T-helper 2 cell treated with Interferon-gamma antibody and Interleukin-4, amounts not matched to agents 100 ng/mL and 5 ng/mL, for 36 hours (primary cell): ENCODE results near the gene MAST4. TPM values are rescaled to one million over a fixed set of nuclear protein-coding genes. Genes with fewer than 3 reads are reported as not detected.
"Not testable (repeated sequence)": the region's sequence is repeated elsewhere in the genome, so short reads cannot be mapped to it uniquely, and the experiment has no call there.

Experiments used
- intact Hi-C: fragments of 100-400 bp; cut with micrococcal nuclease; formaldehyde crosslinking; loops from one replicate; pipeline ENCODE4 v1.15.1; 2023
- total RNA-seq: library from RNA; stranded (reverse); gene quantifications from 2 replicates; pipeline ENCODE4 v1.2.3, GENCODE V29; 2022

MAST4 gene
- total RNA-seq, 1 donor from 2014 or later = 14.0 TPM

DNA sequence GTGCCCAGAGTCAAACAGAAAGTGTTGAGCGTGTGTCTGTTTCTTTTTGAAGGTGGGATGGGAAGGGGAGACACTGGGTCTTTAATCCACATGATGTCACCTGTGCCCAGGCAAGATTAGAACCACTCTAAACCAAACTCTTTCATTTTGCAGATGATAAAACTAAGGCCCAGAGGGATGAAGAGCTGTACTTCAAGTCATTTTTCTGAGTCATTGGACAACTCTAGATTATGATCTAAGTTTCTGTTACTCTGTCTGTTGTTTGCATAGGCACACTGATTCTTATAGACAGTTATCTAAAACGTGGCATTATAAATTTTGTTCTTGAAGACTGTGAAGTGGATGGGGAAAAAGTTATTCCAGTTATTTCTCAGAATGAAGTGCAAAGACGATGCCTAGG lies 48.8 kb downstream of the MAST4 start:
- intact Hi-C loops = no loop called here

DNA sequence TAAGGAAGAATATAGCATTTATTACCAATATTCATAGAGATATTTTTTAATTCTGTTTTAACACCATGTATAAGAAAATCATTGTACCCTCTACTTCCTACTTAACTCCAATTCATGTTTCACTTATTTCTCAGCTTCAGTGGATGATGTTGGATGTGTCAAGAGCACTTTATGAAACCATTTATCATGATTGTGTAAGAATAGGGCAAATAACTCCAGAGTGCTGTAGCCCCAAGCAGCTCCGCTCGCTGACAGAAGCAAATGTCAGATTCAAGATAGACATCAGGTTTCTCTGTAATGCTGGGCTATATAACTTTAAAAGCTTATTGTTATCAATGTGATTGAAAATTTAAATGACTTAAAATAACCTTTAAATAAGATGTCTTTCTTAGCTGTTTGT lies 50.4 kb downstream of the MAST4 start:
- intact Hi-C loops = no loop called here

- intact Hi-C loops = no loop called here
Measured at GRCh38 chr5:66647146-66647856, 51.1 kb downstream of the MAST4 start.

DNA sequence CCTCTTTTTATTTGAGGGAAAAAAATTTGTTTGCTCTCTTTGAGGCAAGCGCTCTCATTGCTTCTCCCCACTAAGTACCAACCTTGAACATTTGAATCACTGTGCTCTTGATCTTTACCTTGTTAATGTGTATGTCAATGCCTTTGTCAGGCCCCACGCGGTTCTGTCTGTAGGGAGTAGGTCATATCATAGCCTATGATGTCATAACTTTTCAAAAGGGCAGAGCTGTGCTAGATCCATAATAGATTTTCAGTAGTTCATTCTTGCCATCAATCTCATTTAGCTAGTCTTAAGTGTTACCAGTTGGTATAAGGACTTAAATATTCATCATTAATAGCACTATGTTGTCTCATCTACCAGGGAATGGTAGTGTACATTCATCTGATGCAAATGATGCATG lies 56.6 kb downstream of the MAST4 start:
- intact Hi-C loops = no loop called here

GRCh38 chr5:66653325-66653724 lies 57.1 kb downstream of the MAST4 start:
- intact Hi-C loops = no loop called here

DNA sequence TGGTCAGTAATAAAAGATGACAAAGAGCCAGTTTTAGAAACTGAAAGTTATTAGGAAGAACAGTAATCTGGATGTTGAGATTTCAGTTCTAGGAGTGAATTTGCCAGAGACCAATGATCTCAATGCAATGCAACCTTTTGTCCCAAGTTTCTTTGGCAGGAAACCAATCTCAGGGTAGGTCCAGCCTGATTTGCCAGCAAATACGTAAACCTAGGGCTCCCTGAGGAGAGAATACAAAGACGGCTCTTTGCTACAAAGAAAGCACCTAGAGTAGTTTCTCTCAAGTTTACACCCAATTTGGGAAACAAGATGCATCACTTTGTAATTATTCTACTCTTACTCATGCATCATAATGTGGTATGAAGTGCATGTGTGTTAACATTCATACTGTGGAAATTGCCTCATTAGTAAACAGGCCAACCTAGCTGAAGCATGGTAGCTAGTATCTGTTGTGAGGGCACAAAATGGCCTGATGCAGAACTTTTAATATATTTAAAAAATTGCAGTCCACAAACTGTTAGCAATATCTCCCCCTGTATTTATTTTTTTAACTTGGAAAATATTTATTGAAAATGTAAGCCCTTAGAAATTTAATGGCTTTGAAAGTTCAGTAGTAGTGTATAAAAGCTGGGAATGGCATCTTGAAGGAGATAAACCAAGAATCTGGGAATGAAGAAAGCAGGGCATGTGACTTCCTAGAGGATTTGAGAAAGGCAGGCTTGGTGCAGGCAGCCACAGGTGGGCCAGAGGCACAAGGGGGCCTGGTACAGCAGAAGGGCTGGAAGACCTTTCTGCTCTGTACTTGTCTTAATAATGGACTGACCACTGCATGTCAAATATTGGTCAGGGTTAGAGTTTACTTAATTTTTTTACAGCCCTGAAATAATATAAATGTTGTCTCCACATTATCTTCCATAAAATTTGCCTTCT lies 59.5 kb downstream of the MAST4 start:
- intact Hi-C loops = no loop called here

DNA sequence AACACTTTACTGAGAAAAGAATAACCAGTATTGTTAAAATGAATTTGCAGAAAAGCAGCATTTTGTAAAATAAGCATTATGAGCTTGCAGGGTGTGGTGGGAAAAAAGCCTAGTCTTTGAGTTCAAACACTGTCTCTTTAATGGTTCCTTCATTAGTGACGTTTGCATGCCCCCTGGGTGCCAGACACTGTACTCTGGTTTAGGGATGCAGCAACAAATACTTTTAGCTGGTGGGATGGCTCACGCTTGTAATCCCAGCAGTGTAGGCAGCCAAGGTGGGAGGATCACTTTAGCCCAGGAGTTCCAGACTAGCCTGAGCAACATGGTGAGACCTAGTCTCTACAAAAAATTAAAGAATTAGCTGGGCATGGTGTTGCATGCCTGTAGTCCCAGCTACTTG lies 62.3 kb downstream of the MAST4 start:
- intact Hi-C loops = no loop called here

- intact Hi-C loops = no loop called here
Measured at GRCh38 chr5:66659780-66660179, 63.6 kb downstream of the MAST4 start.

DNA sequence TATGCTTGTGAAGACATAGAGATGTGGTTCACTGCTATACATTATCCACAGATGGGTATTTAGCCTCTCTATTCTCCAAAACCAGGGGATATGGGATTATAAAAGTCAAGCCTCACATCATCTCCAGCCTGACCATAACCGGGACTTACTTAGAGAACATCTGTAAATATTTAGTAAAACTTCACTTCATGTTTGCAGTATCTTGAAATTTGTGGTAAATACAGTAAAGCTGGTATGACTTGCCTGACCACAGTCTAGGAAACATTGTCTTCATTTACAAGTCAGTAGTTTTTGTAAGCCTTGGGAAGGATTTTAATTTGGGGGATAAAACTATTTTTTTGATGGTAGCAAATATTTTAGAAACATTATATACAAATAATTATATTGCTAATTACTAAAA lies 64.2 kb downstream of the MAST4 start:
- intact Hi-C loops = no loop called here

DNA sequence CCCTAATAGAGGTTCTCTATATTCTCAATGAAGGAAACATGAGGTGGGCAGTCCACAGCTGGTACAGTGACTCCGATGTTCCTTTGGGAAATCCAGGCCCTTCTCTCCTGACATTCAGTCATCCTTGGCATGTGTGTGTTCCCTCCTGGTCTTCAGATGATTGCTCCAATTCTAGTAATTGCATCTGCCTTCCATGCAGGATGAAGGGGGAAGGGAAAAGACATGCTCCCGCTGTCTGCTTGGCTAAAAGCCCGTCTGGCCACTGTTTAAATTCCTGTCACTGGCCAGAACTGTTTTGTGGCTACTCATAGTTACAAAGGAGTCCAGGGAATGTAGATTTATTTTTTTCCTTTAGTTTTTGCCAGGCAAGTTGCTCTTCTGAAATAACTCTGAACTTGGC lies 65.0 kb downstream of the MAST4 start:
- intact Hi-C loops = no loop called here

DNA sequence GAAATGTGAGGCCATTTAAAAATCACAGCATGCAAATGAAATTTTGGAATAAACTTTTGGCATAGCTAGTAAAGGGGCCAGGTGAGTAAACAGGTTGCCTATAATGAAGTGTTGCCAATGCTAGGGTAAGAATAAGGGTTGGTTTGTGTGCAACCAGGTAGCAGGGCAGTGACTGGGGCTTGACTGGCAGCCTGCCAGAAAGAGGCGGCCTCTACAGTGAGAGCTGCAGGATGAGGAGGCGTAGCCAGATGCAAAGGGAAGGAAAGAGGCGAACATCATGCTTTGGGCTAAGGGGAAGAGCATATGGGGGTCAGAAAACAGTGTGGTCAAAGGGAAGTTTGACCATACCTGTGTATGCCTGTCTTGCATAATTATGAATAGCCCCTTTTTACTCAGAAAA lies 70.6 kb downstream of the MAST4 start:
- intact Hi-C loops = no loop called here

DNA sequence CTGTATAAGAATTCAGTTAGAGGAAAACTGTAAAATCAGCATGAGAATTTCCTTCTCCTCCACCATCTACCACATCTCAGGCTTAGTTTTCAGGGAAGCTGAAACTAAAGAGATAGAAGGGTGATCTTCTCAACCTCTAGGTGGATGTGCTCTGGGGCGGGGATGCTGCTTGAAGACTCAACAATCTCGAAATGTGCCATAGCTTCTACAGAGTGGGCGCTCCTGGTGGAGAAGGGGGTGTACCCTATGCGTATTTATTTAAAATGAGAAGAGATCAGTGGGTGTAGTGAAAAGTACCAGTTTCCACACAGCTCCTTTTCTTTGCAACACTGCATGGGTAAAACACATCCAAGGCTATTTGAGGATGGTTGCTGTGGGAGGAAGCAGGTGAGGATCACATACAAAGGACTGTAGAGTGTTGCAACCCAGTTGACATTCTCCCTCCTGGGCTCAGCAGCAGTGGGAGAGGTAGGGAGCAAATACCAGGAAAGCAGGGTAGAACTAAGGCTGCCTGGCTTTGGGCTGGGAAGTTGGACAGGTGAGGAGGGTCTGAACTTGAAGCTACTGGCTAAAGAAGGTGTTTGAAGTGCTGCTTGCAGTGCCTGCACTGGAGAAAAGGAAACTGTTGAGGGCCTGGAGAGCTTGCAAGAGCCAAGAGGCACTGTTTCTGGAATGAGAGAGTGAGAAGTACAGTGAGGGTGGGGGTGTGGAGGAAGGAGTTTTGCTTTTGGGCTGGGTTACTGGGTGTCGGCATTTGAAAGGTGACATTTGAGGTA lies 73.1 kb downstream of the MAST4 start:
- intact Hi-C loops = no loop called here

GRCh38 chr5:66669862-66670195 lies 73.6 kb downstream of the MAST4 start:
- intact Hi-C loops = no loop called here

DNA sequence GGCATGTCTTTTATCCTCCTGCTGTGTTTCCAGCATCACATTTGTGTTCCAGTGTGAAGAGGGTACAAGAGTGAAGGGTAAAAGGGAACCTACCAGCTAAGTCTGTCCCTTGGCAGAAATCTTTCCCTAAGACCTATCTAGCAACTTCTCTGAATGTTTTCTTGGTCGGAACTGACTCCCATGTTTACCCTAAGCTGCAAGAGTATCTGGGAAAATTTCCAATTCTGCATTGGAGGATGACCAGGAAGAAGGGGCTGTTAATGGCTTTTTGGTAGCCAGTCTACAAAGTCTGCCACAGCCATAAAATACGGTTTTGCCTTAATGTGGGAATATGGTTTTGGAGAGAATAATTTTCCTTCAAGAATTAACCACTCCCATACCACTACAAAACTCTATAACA lies 75.1 kb downstream of the MAST4 start:
- intact Hi-C loops = no loop called here

DNA sequence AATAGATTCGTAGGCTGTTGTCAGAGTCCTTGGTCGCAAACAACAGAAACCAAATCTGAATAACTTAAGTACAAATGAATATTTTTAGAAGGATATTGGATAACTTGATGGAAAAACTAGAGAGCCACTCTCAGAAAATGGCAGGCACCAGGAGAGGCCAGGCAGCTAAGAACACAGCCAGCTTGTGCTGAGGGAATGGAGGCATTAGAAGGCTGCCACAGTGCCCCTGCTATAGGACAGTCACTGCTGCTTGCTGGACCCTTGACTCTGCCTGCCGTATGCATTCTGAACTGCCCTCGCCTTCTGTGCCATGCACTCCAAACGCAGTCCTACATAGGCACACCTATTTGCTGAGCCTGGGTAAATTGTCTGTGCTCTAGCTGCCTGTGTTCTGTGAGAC lies 78.6 kb downstream of the MAST4 start:
- intact Hi-C loops = no loop called here

DNA sequence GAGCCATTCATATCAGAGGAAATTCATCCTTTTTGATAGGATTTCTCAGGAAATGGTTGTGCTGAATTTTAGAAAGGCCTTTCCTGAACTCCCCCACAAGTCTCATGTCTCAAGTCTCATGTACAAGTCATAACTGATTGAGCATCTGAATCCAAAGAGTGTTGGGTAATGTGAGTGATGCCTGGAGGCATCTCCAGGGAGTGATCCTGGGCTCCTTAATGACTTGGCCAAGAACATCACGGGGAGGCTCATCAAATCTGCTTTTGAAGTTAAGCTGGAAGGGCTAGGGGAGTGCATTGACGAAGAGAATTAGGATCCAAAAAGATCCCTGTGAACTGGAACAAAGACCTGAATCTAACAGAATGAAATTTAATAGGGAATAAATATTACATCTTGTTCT lies 79.2 kb downstream of the MAST4 start:
- intact Hi-C loops = no loop called here

DNA sequence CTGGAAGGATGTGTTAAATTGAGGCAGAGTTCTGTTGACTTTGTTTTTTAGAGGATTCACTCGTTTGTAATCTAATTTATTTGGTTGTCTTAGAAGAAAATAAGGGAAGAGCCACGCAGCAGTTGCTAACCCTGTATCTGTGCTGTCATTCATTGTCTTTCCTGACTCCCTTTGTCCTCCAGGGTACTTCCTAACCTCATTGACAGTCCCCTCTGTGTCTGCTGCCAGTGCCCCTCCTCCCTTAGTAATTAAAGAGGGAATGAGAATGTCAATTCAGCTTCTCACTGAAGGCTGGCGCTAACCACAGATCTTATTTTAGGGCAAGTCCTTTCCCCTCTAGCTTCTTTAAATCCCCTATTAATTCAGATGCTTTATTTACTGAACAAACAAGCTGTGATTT lies 84.0 kb downstream of the MAST4 start:
- intact Hi-C loops = no loop called here

GRCh38 chr5:66680804-66681203 lies 84.6 kb downstream of the MAST4 start:
- intact Hi-C loops = no loop called here

DNA sequence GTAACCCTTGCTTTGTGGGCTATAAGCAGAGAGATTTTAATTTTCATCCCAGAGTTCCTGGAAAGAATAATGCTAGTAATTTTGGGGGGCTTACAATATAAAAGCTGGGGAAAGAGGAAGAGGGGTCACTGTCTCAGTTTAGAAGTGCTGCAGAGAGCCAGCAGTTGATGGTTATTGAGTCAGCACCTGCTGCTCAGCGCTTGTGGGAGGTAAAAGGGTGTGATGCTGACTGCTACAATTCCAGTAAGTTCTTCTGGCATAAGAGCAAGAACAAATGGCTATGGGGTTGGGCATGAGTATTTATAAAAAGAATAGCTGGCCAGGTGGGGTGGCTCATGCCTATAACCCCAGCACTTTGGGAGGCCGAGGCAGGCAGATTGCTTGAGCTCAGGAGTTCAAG lies 88.5 kb downstream of the MAST4 start:
- intact Hi-C loops = no loop called here

DNA sequence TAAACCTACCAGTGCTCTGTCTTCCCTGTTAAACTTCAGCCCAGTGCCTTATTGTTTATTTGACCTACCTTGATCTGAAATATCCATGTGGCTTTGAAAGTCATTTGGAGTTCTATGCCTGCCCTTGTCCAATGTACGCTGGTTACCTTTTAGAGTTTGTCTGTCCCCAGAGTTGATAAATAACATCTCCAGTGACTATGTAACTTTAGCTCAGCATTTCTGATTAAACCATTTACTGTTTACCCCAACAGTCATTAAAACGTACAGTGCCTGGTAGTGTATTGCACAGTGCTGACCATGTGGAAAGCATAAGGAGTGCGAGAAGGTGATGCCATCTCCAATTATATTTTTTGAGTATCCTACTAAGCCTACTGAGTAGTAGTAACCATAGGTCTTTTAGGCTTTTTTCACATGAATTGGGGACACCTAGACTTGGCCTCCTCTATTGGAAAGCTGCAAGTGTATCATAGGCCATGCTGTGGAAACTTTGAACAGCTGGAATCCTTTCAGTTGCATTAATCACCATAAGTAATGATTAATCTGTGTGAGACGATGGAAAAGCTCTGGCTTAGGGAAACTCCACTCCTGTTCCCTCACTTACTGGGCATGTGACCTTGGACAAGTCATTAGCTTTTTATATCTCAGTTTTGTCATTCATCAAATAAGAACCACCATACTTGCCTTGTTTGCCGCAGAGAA lies 93.5 kb downstream of the MAST4 start:
- intact Hi-C loops = no loop called here

DNA sequence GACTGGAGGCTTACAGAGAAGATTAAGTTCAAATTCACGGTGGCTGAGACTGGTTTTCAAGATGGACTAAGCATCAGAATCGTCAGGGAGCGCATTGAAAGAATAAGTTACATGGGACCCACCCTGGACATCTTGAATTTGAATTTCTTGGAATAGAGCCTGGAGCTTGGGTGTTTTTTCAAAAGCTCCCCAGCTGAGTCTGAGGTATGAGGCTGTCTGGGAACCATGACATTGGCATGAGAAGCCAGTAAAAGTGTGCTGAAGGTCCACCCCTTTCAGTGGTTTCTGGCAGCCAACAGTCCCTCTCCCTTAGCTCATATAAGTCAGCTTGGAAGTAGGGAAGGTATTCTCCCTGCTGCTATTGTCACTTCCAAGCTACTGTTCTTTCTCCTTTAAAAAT lies 97.8 kb downstream of the MAST4 start:
- intact Hi-C loops = no loop called here

DNA sequence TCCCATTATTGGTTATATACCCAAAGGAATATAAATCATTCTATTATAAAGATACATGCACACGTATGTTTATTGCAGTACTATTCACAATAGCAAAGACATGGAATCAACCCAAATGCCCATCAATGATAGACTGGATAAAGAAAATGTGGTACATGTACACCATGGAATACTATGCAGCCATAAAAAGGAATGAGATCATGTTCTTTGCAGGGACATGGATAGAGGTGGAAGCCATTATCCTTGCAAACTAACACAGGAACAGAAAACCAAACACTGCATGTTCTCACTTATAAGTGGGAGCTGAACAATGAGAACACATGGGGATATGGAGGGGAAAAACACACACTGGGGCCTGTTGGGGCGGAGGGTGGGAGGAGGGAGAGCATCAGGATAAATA lies 99.6 kb downstream of the MAST4 start:
- intact Hi-C loops = not testable (repeated sequence)
